Measurements from ENCODE around the gene SESN1.
A peak's percentile ranks its signal among the peaks of the same experiment; 100 is the strongest.

DNA sequence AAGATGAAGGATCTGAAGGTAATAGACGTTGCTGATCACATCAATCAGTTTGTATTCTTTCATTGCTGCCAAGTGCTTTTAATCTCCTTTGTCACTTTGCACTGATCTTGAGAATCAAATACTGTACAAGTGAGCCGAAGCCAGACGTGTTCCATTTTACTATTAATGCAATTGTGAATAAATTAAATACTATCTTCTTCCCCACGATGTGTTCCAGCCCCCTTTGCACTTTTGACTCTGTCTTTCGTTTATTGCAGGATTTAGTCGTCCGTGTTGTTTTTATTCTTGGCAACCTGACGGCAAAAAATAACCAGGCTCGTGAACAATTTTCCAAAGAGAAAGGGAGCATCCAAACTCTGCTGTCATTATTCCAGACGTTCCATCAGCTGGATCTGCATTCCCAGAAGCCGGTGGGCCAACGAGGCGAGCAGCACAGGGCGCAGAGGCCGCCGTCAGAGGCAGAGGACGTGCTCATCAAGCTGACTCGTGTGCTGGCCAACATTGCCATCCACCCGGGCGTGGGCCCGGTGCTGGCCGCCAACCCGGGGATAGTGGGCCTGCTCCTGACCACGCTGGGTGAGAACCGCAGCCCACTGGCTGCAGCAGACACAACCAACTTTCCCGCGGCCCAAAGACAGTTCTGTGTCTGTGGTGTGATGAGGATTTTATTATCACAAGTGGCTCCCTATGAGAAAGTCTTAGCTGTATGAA is 141.7 kb downstream of the SESN1 start:
- TF ChIP-seq, protein P1, sequence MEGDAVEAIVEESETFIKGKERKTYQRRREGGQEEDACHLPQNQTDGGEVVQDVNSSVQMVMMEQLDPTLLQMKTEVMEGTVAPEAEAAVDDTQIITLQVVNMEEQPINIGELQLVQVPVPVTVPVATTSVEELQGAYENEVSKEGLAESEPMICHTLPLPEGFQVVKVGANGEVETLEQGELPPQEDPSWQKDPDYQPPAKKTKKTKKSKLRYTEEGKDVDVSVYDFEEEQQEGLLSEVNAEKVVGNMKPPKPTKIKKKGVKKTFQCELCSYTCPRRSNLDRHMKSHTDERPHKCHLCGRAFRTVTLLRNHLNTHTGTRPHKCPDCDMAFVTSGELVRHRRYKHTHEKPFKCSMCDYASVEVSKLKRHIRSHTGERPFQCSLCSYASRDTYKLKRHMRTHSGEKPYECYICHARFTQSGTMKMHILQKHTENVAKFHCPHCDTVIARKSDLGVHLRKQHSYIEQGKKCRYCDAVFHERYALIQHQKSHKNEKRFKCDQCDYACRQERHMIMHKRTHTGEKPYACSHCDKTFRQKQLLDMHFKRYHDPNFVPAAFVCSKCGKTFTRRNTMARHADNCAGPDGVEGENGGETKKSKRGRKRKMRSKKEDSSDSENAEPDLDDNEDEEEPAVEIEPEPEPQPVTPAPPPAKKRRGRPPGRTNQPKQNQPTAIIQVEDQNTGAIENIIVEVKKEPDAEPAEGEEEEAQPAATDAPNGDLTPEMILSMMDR (IDR thresholded peaks at IDR 0.05), result peak in 1 of 3 experiments; percentile 1
- no peak for TF ChIP-seq POLR2A (IDR thresholded peaks at IDR 0.05)
